Measurements from ENCODE around the gene CUEDC1. TPM values are rescaled to one million over a fixed set of nuclear protein-coding genes. Genes with fewer than 3 reads are reported as not detected.

Gene CUEDC1
- total and polyA plus RNA-seq, 4 donors: 19.7 to 55.7 (median 29.2) TPM

DNA sequence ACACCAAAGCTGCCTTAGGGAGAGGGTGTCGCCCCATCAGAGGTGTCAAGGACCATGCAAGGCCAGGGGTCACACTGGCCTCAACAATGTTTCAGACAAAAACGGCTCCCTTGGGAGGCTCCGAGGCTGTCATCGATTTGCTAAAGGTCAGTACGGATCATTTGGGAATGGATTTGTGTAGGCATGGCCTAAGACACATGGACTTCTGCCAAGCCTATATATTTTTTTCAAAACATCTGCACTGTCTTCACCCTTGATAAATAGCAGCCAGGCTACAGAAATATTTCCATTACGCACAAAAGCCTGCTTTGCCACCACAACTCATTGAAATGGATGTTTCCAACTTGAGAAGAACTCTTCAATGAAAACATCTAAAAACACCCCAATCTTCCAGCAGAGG is 10.3 kb downstream of the CUEDC1 start:
- H3K9me3 ChIP-seq (ENCODE audit: control insufficient read depth in 4 of 4, insufficient read depth in 3 of 4, low read length in 3 of 4): no peaks in the 10 kb centered on the region
- no peak overlapping the region for H3K4me3 ChIP-seq
- ATAC-seq (ENCODE audit: insufficient read depth, low FRiP score) (no peak), DNase-seq (no peak)
- peaks cover 10 to 55% (median 29%) of the 10 kb centered on the region in 5 donors for H3K4me1 ChIP-seq (ENCODE audit: control insufficient read depth in 5 of 5, insufficient read depth in 5 of 5, low read length in 5 of 5)
- WGBS, 2 donors: 86 to 87% methylated on average over 6 of the region's 6 CpGs
- H3K9ac ChIP-seq (ENCODE audit: insufficient read depth in 1 of 2, low read length in 2 of 2): no peak overlapping the region
- no peak overlapping the region for H3K27ac ChIP-seq (ENCODE audit: low read depth in 1 of 2, low read length in 1 of 2)
- no peaks in the 10 kb centered on the region for H3K36me3 ChIP-seq (ENCODE audit: control insufficient read depth in 4 of 4, insufficient read depth in 4 of 4, low read length in 4 of 4)
- no peaks in the 10 kb centered on the region for H3K27me3 ChIP-seq (ENCODE audit: control insufficient read depth in 3 of 3, insufficient read depth in 3 of 3, low read length in 2 of 3)
- TF ChIP-seq, protein P1, sequence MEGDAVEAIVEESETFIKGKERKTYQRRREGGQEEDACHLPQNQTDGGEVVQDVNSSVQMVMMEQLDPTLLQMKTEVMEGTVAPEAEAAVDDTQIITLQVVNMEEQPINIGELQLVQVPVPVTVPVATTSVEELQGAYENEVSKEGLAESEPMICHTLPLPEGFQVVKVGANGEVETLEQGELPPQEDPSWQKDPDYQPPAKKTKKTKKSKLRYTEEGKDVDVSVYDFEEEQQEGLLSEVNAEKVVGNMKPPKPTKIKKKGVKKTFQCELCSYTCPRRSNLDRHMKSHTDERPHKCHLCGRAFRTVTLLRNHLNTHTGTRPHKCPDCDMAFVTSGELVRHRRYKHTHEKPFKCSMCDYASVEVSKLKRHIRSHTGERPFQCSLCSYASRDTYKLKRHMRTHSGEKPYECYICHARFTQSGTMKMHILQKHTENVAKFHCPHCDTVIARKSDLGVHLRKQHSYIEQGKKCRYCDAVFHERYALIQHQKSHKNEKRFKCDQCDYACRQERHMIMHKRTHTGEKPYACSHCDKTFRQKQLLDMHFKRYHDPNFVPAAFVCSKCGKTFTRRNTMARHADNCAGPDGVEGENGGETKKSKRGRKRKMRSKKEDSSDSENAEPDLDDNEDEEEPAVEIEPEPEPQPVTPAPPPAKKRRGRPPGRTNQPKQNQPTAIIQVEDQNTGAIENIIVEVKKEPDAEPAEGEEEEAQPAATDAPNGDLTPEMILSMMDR (IDR thresholded peaks at IDR 0.05; ENCODE audit: control extremely low read depth, extremely low read depth): no peak

DNA sequence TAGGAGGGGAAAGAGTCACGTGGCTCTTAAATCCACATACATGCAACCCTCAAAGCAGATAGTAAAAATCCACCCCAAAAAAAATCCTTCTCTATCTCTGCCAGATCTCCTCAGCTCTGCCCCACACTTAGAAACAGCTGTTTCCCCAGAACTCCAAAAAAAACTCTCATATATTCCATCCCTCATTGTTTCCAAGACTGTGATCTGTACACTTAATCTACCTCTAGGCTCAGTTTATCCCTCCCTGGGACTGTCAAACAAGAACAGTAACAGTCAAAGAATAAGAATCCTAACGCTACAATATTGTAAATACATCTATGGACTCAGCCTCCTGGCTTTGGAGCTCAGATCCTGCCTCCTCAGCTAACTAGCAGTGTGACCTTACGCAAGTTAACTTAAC is 11.6 kb downstream of the CUEDC1 start:
- 85 to 92% methylated on average over 3 of the region's 3 CpGs for WGBS, 2 donors
- H3K4me3 ChIP-seq: no peak overlapping the region
- H3K36me3 ChIP-seq (ENCODE audit: control insufficient read depth in 4 of 4, insufficient read depth in 4 of 4, low read length in 4 of 4): no peaks in the 10 kb centered on the region
- ATAC-seq (ENCODE audit: insufficient read depth, low FRiP score) (no peak), DNase-seq (no peak)
- no peaks in the 10 kb centered on the region for H3K9me3 ChIP-seq (ENCODE audit: control insufficient read depth in 4 of 4, insufficient read depth in 3 of 4, low read length in 3 of 4)
- H3K27me3 ChIP-seq (ENCODE audit: control insufficient read depth in 3 of 3, insufficient read depth in 3 of 3, low read length in 2 of 3): no peaks in the 10 kb centered on the region
- no peak overlapping the region for H3K9ac ChIP-seq (ENCODE audit: insufficient read depth in 1 of 2, low read length in 2 of 2)
- H3K27ac ChIP-seq (ENCODE audit: low read depth in 1 of 2, low read length in 1 of 2): peak overlapping the region in 1 of 2 donors; percentile 14
- H3K4me1 ChIP-seq (ENCODE audit: control insufficient read depth in 5 of 5, insufficient read depth in 5 of 5, low read length in 5 of 5): peaks cover 14 to 44% (median 24%) of the 10 kb centered on the region in 5 donors
- TF ChIP-seq, protein P1 (IDR thresholded peaks at IDR 0.05; ENCODE audit: control extremely low read depth, extremely low read depth): no peak

DNA sequence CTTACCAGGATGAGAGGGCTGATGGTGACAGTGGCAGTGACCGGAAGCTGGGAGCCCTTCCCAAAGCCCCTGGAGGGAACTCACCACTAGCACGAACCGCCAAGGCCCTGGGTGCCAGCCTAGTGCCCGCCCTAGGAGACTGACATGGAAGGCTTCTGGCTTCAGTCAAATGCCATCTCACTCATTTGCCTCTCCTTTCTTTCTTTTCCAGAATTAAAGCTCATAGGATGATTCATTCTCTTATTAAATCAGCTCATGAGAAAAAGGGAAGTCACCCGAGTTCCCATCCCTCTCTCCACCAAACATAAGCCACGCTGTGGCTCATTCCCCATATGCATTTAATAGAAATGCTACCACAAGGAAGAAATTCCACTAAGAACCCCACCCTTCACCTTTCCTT is 12.1 kb downstream of the CUEDC1 start:
- DNase-seq: no peak
- peak overlapping the region in 1 of 2 donors; percentile 14 for H3K27ac ChIP-seq (ENCODE audit: low read depth in 1 of 2, low read length in 1 of 2)
- H3K27me3 ChIP-seq (ENCODE audit: control insufficient read depth in 3 of 3, insufficient read depth in 3 of 3, low read length in 2 of 3): no peaks in the 10 kb centered on the region
- H3K4me3 ChIP-seq: no peak overlapping the region
- no peak overlapping the region for H3K9ac ChIP-seq (ENCODE audit: insufficient read depth in 1 of 2, low read length in 2 of 2)
- no peaks in the 10 kb centered on the region for H3K36me3 ChIP-seq (ENCODE audit: control insufficient read depth in 4 of 4, insufficient read depth in 4 of 4, low read length in 4 of 4)
- WGBS, 2 donors: 70 to 76% methylated on average over 6 of the region's 6 CpGs
- no peaks in the 10 kb centered on the region for H3K9me3 ChIP-seq (ENCODE audit: control insufficient read depth in 4 of 4, insufficient read depth in 3 of 4, low read length in 3 of 4)
- TF ChIP-seq, protein P1 (IDR thresholded peaks at IDR 0.05; ENCODE audit: control extremely low read depth, extremely low read depth): no peak
- no peak for ATAC-seq (ENCODE audit: insufficient read depth, low FRiP score)
- peaks cover 14 to 39% (median 24%) of the 10 kb centered on the region in 5 donors for H3K4me1 ChIP-seq (ENCODE audit: control insufficient read depth in 5 of 5, insufficient read depth in 5 of 5, low read length in 5 of 5)

Data from lung (tissue), 12 donors.